Neural cell (in vitro differentiated cells): Measurements from ENCODE around the gene PHIP. TPM values are rescaled to one million over a fixed set of nuclear protein-coding genes. Genes with fewer than 3 reads are reported as not detected.

ENCODE experiments used
- H2AFZ ChIP-seq: fragments of 200-600, 300-800 bp; sonication (generic), shearing (Covaris generic); 2 replicates; pipeline ENCODE4 v1.6.0; 2014; ENCODE audit warnings: low read depth, mild to moderate bottlenecking, antibody characterized with exemption, low read length, moderate library complexity
- H3F3A ChIP-seq: fragments of 200-600 bp; shearing (Covaris generic); 2 replicates; pipeline ENCODE4 v1.6.1; 2016; ENCODE audit warnings: mild to moderate bottlenecking, moderate library complexity, mixed read lengths, antibody characterized with exemption, low read length; ENCODE audit not compliant: insufficient read depth, poor library complexity, severe bottlenecking
- H3K27ac ChIP-seq: fragments of 200-600, 300-800 bp; sonication (generic), shearing (Covaris generic); 2 replicates; pipeline ENCODE4 v1.5.1; 2014; ENCODE audit warnings: mild to moderate bottlenecking, low read length, moderate library complexity
- H3K27me3 ChIP-seq: fragments of 300-800, 200-600 bp; sonication (generic), shearing (Covaris generic); 2 replicates; pipeline ENCODE4 v1.6.0; 2014; ENCODE audit warnings: mild to moderate bottlenecking, low read depth, low read length, moderate library complexity; ENCODE audit not compliant: insufficient read depth
- H3K36me3 ChIP-seq: fragments of 300-800, 200-600 bp; sonication (generic), shearing (Covaris generic); 2 replicates; pipeline ENCODE4 v1.5.1; 2014; ENCODE audit warnings: mild to moderate bottlenecking, antibody characterized with exemption, low read length, moderate library complexity; ENCODE audit not compliant: insufficient read depth
- H3K4me2 ChIP-seq: fragments of 300-800, 200-600 bp; sonication (generic), shearing (Covaris generic); 2 replicates; pipeline ENCODE4 v1.6.0; 2014; ENCODE audit warnings: mild to moderate bottlenecking, low read length
- H3K4me3 ChIP-seq: fragments of 300-800, 200-600 bp; sonication (generic), shearing (Covaris generic); 2 replicates; pipeline ENCODE4 v1.5.1; 2014; ENCODE audit warnings: mild to moderate bottlenecking, low read length, moderate library complexity
- H3K79me2 ChIP-seq: fragments of 200-600 bp; shearing (Covaris generic); replicated peaks from 2 replicates; pipeline ENCODE4 v1.6.0; 2014; ENCODE audit warnings: mild to moderate bottlenecking, low read length, moderate library complexity; ENCODE audit not compliant: insufficient read depth
- H3K9ac ChIP-seq: fragments of 300-800, 200-600 bp; sonication (generic), shearing (Covaris generic); 2 replicates; pipeline ENCODE4 v1.6.1; 2016; ENCODE audit warnings: mild to moderate bottlenecking, low read length, mixed read lengths
- H3K9me2 ChIP-seq: fragments of 200-600 bp; shearing (Covaris generic); 2 replicates; pipeline ENCODE4 v1.6.1; 2016; ENCODE audit warnings: mild to moderate bottlenecking, low read length, mixed read lengths; ENCODE audit not compliant: insufficient read depth
- H3K9me3 ChIP-seq: fragments of 200-600, 300-800 bp; sonication (generic), shearing (Covaris generic); 2 replicates; pipeline ENCODE4 v1.6.1; 2016; ENCODE audit warnings: mild to moderate bottlenecking, mixed run types, low read length, moderate library complexity, mixed read lengths
- H4K20me1 ChIP-seq: fragments of 200-600 bp; shearing (Covaris generic); 2 replicates; pipeline ENCODE4 v1.6.1; 2016; ENCODE audit warnings: mild to moderate bottlenecking, mixed run types; ENCODE audit not compliant: insufficient read depth
- CTCF ChIP-seq: fragments of 450-650 bp; IDR thresholded peaks from 2 replicates; pipeline ENCODE4 v1.5.1; 2014; ENCODE audit warnings: antibody characterized with exemption, mild to moderate bottlenecking, moderate library complexity; ENCODE audit not compliant: poor library complexity, severe bottlenecking
- EP300 ChIP-seq: fragments of 450-650 bp; conservative IDR thresholded peaks from 2 replicates; pipeline ENCODE4 v1.6.1; 2014; ENCODE audit warnings: antibody characterized with exemption, mild to moderate bottlenecking, moderate library complexity; ENCODE audit not compliant: poor library complexity, severe bottlenecking
- MXI1 ChIP-seq: fragments of 450-650 bp; conservative IDR thresholded peaks from 2 replicates; pipeline ENCODE4 v1.6.1; 2014; ENCODE audit warnings: antibody characterized with exemption, mild to moderate bottlenecking; ENCODE audit not compliant: poor library complexity, severe bottlenecking
- POLR2AphosphoS5 ChIP-seq: IDR thresholded peaks from 2 replicates; pipeline ENCODE4 v1.6.1; 2012
- RAD21 ChIP-seq: fragments of 450-650 bp; conservative IDR thresholded peaks from 2 replicates; pipeline ENCODE4 v1.6.1; 2014; ENCODE audit warnings: antibody characterized with exemption, mild to moderate bottlenecking, moderate library complexity
- SMC3 ChIP-seq: fragments of 450-650 bp; conservative IDR thresholded peaks from 2 replicates; pipeline ENCODE4 v1.6.1; 2014; ENCODE audit warnings: antibody characterized with exemption, mild to moderate bottlenecking, moderate library complexity; ENCODE audit not compliant: poor library complexity
- TAF1 ChIP-seq: IDR thresholded peaks from 2 replicates; pipeline ENCODE4 v1.6.1; 2012; ENCODE audit warnings: low read depth
- polyA plus RNA-seq: library from polyadenylated mRNA; depleted of rRNA; stranded (reverse); fragments of >200 nt; gene quantifications from 2 replicates; pipeline ENCODE4 v1.2.3, GENCODE V29; 2014
- TF ChIP-seq, protein P1 (sequence below): IDR thresholded peaks from 2 replicates; pipeline ENCODE4 v1.6.1; 2012; ENCODE audit warnings: borderline replicate concordance

Gene PHIP
- polyA plus RNA-seq, 1 donor from 2014 or later = 50.8 TPM

GRCh38 chr6:79001415-79001814, 76.6 kb downstream of the PHIP start:
- Histone ChIP-seq H3K4me3 (no peak overlapping the region), H3K27me3 (no peaks in the 10 kb centered on the region), H2AFZ (no peak overlapping the region), H3K79me2 (no peaks in the 10 kb centered on the region), H4K20me1 (no peaks in the 10 kb centered on the region), H3F3A (no peaks in the 10 kb centered on the region), H3K9me3 (no peaks in the 10 kb centered on the region), H3K36me3 (peaks cover 25% of the 10 kb centered on the region), H3K9me2 (no peaks in the 10 kb centered on the region), H3K9ac (no peak overlapping the region), H3K27ac (no peak overlapping the region), H3K4me2 (no peak overlapping the region)
- TF ChIP-seq MXI1 = no peak
- no peak for TF ChIP-seq RAD21
- TF ChIP-seq CTCF = no peak

DNA sequence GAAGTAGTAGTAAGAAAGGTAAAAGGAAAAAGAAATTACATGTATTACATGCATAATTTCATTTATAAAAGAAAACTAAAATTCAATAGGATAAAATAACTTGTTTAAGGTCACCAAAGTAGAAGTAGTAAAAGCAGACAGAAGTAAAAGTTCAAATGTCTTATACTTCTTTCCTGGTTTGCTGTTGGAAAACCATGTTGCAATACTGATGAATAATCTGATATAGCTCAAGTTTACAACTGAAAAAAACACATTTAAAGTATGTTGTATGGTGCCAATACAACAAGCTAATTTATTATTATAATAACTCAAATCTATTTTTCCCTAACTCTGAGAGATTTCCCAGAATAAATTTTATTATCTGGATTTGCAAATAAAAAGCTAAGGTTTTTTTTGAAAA, 78.3 kb downstream of the PHIP start:
- Histone ChIP-seq H4K20me1 (no peaks in the 10 kb centered on the region), H3K9me3 (no peaks in the 10 kb centered on the region), H3K27me3 (no peaks in the 10 kb centered on the region), H3K4me2 (no peak overlapping the region), H3K9ac (no peak overlapping the region), H3F3A (no peaks in the 10 kb centered on the region), H2AFZ (no peak overlapping the region), H3K4me3 (no peak overlapping the region), H3K27ac (no peak overlapping the region), H3K9me2 (no peaks in the 10 kb centered on the region), H3K36me3 (peaks cover 41% of the 10 kb centered on the region), H3K79me2 (no peaks in the 10 kb centered on the region)
- TF ChIP-seq MXI1 (no peak), TAF1 (no peak), CTCF (no peak), POLR2AphosphoS5 (no peak), SMC3 (no peak), EP300 (no peak)
- TF ChIP-seq, protein P1, sequence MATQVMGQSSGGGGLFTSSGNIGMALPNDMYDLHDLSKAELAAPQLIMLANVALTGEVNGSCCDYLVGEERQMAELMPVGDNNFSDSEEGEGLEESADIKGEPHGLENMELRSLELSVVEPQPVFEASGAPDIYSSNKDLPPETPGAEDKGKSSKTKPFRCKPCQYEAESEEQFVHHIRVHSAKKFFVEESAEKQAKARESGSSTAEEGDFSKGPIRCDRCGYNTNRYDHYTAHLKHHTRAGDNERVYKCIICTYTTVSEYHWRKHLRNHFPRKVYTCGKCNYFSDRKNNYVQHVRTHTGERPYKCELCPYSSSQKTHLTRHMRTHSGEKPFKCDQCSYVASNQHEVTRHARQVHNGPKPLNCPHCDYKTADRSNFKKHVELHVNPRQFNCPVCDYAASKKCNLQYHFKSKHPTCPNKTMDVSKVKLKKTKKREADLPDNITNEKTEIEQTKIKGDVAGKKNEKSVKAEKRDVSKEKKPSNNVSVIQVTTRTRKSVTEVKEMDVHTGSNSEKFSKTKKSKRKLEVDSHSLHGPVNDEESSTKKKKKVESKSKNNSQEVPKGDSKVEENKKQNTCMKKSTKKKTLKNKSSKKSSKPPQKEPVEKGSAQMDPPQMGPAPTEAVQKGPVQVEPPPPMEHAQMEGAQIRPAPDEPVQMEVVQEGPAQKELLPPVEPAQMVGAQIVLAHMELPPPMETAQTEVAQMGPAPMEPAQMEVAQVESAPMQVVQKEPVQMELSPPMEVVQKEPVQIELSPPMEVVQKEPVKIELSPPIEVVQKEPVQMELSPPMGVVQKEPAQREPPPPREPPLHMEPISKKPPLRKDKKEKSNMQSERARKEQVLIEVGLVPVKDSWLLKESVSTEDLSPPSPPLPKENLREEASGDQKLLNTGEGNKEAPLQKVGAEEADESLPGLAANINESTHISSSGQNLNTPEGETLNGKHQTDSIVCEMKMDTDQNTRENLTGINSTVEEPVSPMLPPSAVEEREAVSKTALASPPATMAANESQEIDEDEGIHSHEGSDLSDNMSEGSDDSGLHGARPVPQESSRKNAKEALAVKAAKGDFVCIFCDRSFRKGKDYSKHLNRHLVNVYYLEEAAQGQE = no peak
